Neuronal stem cell (in vitro differentiated cells): ENCODE measurements around the gene ZSCAN31.

ENCODE experiments used
- DNase-seq: peaks from one replicate; pipeline ENCODE4 v3.0.0-alpha.2; 2013; ENCODE audit warnings: low spot score
- H2AFZ ChIP-seq: one replicate; pipeline ENCODE4 v1.6.1; 2013; ENCODE audit warnings: mild to moderate bottlenecking, low read length, inconsistent platforms
- H2AK5ac ChIP-seq: 2 replicates; pipeline ENCODE4 v1.6.1; 2013; ENCODE audit warnings: low read depth, mild to moderate bottlenecking, inconsistent platforms, low read length, moderate library complexity, mixed read lengths
- H2BK120ac ChIP-seq: 2 replicates; pipeline ENCODE4 v1.6.1; 2013; ENCODE audit warnings: low read depth, mild to moderate bottlenecking, inconsistent platforms, low read length, moderate library complexity, mixed read lengths
- H2BK12ac ChIP-seq: one replicate; pipeline ENCODE4 v1.6.1; 2013; ENCODE audit warnings: low read length, inconsistent platforms
- H2BK15ac ChIP-seq: 2 replicates; pipeline ENCODE4 v1.6.1; 2013; ENCODE audit warnings: mild to moderate bottlenecking, low read length, inconsistent platforms, mixed read lengths
- H2BK5ac ChIP-seq: one replicate; pipeline ENCODE4 v1.6.1; 2013; ENCODE audit warnings: inconsistent platforms, mild to moderate bottlenecking, low read length, moderate library complexity
- H3K14ac ChIP-seq: one replicate; pipeline ENCODE4 v1.6.1; 2013; ENCODE audit warnings: low read length, inconsistent platforms
- H3K18ac ChIP-seq: 2 replicates; pipeline ENCODE4 v1.6.1; 2013; ENCODE audit warnings: low read length, inconsistent platforms
- H3K23ac ChIP-seq: 2 replicates; pipeline ENCODE4 v1.6.1; 2013; ENCODE audit warnings: low read depth, mild to moderate bottlenecking, mixed read lengths, low read length, inconsistent platforms; ENCODE audit not compliant: poor library complexity
- H3K27ac ChIP-seq: replicated peaks from 3 replicates; pipeline ENCODE4 v1.5.1; 2013; ENCODE audit warnings: low read length, inconsistent platforms
- H3K27me3 ChIP-seq, 3 experiments: 2 replicates each; pipeline ENCODE4 v1.6.1; 2013; ENCODE audit warnings: low read length in 3 of 3, mild to moderate bottlenecking in 2 of 3, inconsistent platforms in 1 of 3, low read depth in 1 of 3, mixed read lengths in 1 of 3, moderate library complexity in 1 of 3; ENCODE audit not compliant: control insufficient read depth in 3 of 3, insufficient read depth in 3 of 3
- H3K36me3 ChIP-seq, 2 donors: replicated peaks in 1 of 2; 2 replicates each; pipeline ENCODE4 v1.6.1; 2013; ENCODE audit warnings: low read length in 2 of 2; ENCODE audit not compliant: control insufficient read depth in 2 of 2, insufficient read depth in 2 of 2
- H3K4ac ChIP-seq: 2 replicates; pipeline ENCODE4 v1.6.1; 2013; ENCODE audit warnings: inconsistent platforms, mild to moderate bottlenecking, low read length, moderate library complexity
- H3K4me1 ChIP-seq, 2 donors: 1 replicate in 1 of 2; 2 replicates in 1 of 2; pipeline ENCODE4 v1.6.1; 2013; ENCODE audit warnings: low read length in 2 of 2, low read depth in 1 of 2; ENCODE audit not compliant: control insufficient read depth in 2 of 2, insufficient read depth in 1 of 2
- H3K4me2 ChIP-seq: one replicate; pipeline ENCODE4 v1.6.1; 2013; ENCODE audit warnings: mild to moderate bottlenecking, low read length, inconsistent platforms; ENCODE audit not compliant: insufficient read depth, poor library complexity, severe bottlenecking
- H3K4me3 ChIP-seq, 2 donors: 2 replicates each; pipeline ENCODE4 v1.5.1; 2013; ENCODE audit warnings: low read length in 2 of 2, mild to moderate bottlenecking in 2 of 2, inconsistent platforms in 1 of 2, moderate library complexity in 1 of 2
- H3K79me1 ChIP-seq: one replicate; pipeline ENCODE4 v1.6.1; 2013; ENCODE audit warnings: low read depth, mild to moderate bottlenecking, inconsistent platforms, low read length, moderate library complexity
- H3K9ac ChIP-seq: one replicate; pipeline ENCODE4 v1.6.1; 2013; ENCODE audit warnings: mild to moderate bottlenecking, low read depth, low read length, inconsistent platforms; ENCODE audit not compliant: poor library complexity
- H3K9me3 ChIP-seq, 2 donors: replicated peaks in 1 of 2; 2 replicates each; pipeline versions ENCODE3 to v1.6.1; 2013; ENCODE audit warnings: low read length in 2 of 2, mild to moderate bottlenecking in 2 of 2, inconsistent platforms in 1 of 2, low read depth in 1 of 2, mixed read lengths in 1 of 2, moderate library complexity in 1 of 2; ENCODE audit not compliant: control insufficient read depth in 2 of 2, insufficient read depth in 1 of 2
- H4K8ac ChIP-seq: one replicate; pipeline ENCODE4 v1.6.1; 2013; ENCODE audit warnings: low read depth, mild to moderate bottlenecking, inconsistent platforms, low read length, moderate library complexity
- H4K91ac ChIP-seq: one replicate; pipeline ENCODE4 v1.6.1; 2013; ENCODE audit warnings: low read length, low read depth, mild to moderate bottlenecking, inconsistent platforms; ENCODE audit not compliant: poor library complexity
- WGBS, 2 donors: extraction: QIAGEN DNeasy Blood & Tissue Kit; methylation state at CpG; one replicate each; pipeline ENCODE4 v1.1.7; 2013; ENCODE audit warnings: missing lambda C conversion rate in 2 of 2, mixed read lengths in 1 of 2; ENCODE audit not compliant: insufficient read length in 2 of 2, insufficient replicate concordance in 1 of 2; ENCODE audit errors: extremely low coverage in 2 of 2; 5-methylcytosine and 5-hydroxymethylcytosine counted together

ZSCAN31 gene

DNA sequence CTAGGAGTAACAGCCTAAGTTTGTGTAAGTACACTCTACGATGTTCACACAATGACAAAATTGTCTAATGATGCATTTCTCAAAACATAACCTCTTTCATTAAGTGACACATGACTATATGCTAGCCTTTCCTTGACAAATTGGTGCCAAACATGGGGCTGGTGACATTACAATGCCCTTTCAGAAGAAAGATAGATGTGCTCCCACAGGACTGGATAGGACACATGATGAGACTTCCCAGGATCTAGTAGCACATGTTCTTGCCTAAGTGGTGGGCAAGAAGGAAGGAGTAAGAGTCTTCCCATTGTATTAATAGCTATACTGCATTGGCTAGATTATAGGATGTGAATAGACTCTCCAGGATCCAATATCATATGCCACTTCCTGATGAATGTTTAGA lies 35.3 kb upstream of the ZSCAN31 start:
- no peak for DNase-seq
- H2AK5ac ChIP-seq = no peak overlapping the region
- no peaks in the 10 kb centered on the region for H3K79me1 ChIP-seq
- no peaks in the 10 kb centered on the region for H3K9me3 ChIP-seq
- no peak overlapping the region for H3K4ac ChIP-seq
- no peak overlapping the region for H3K9ac ChIP-seq
- no peak overlapping the region for H4K8ac ChIP-seq
- no peak overlapping the region for H2BK120ac ChIP-seq
- no peak overlapping the region for H3K4me2 ChIP-seq
- H3K4me1 ChIP-seq = no peaks in the 10 kb centered on the region
- no peak overlapping the region for H3K23ac ChIP-seq
- no peak overlapping the region for H3K14ac ChIP-seq
- no peaks in the 10 kb centered on the region for H3K27me3 ChIP-seq
- H2AFZ ChIP-seq = no peak overlapping the region
- H2BK15ac ChIP-seq = no peak overlapping the region
- no peak overlapping the region for H3K27ac ChIP-seq
- no peak overlapping the region for H2BK5ac ChIP-seq
- no peak overlapping the region for H2BK12ac ChIP-seq
- no peak overlapping the region for H3K4me3 ChIP-seq
- peaks cover 3 to 46% of the 10 kb centered on the region in 2 donors for H3K36me3 ChIP-seq
- no CpG with 5 or more reads among the region's 1 CpG for WGBS, 2 donors
- no peak overlapping the region for H4K91ac ChIP-seq
- H3K18ac ChIP-seq = no peak overlapping the region

GRCh38 chr6:28370440-28370839 lies 34.5 kb upstream of the ZSCAN31 start:
- H4K8ac ChIP-seq = no peak overlapping the region
- no peaks in the 10 kb centered on the region for H3K27me3 ChIP-seq
- no peak overlapping the region for H3K23ac ChIP-seq
- DNase-seq = no peak
- WGBS, 2 donors = no CpG with 5 or more reads among the region's 2 CpGs
- no peak overlapping the region for H3K9ac ChIP-seq
- no peak overlapping the region for H3K27ac ChIP-seq
- no peak overlapping the region for H3K18ac ChIP-seq
- no peak overlapping the region for H2BK120ac ChIP-seq
- H3K4ac ChIP-seq = no peak overlapping the region
- no peak overlapping the region for H2AFZ ChIP-seq
- H3K36me3 ChIP-seq = peaks cover 10 to 46% of the 10 kb centered on the region in 2 donors
- H3K4me1 ChIP-seq = no peaks in the 10 kb centered on the region
- H2BK12ac ChIP-seq = no peak overlapping the region
- no peaks in the 10 kb centered on the region for H3K9me3 ChIP-seq
- no peaks in the 10 kb centered on the region for H3K79me1 ChIP-seq
- H3K14ac ChIP-seq = no peak overlapping the region
- no peak overlapping the region for H3K4me2 ChIP-seq
- no peak overlapping the region for H4K91ac ChIP-seq
- H3K4me3 ChIP-seq = peak overlapping the region in 1 of 2 donors; percentile 33
- no peak overlapping the region for H2BK5ac ChIP-seq
- no peak overlapping the region for H2AK5ac ChIP-seq
- H2BK15ac ChIP-seq = no peak overlapping the region

GRCh38 chr6:28369463-28369862 lies 33.5 kb upstream of the ZSCAN31 start:
- Histone ChIP-seq H3K4me3 (no peak overlapping the region), H2BK12ac (no peak overlapping the region), H3K9ac (no peak overlapping the region), H2AFZ (no peak overlapping the region), H4K91ac (no peak overlapping the region), H3K18ac (no peak overlapping the region), H3K9me3 (no peaks in the 10 kb centered on the region), H4K8ac (no peak overlapping the region), H3K14ac (no peak overlapping the region), H2BK5ac (no peak overlapping the region), H2AK5ac (no peak overlapping the region), H3K27me3 (no peaks in the 10 kb centered on the region), H3K4ac (no peak overlapping the region), H3K79me1 (no peaks in the 10 kb centered on the region), H3K4me2 (no peak overlapping the region), H2BK120ac (no peak overlapping the region), H2BK15ac (no peak overlapping the region), H3K27ac (no peak overlapping the region), H3K23ac (no peak overlapping the region), H3K36me3 (peaks cover 15 to 46% of the 10 kb centered on the region in 2 donors), H3K4me1 (no peaks in the 10 kb centered on the region)
- WGBS, 2 donors = no CpG with 5 or more reads among the region's 3 CpGs
- DNase-seq = no peak

GRCh38 chr6:28368522-28368921 lies 32.6 kb upstream of the ZSCAN31 start:
- Histone ChIP-seq H4K91ac (no peak overlapping the region), H3K27me3 (no peaks in the 10 kb centered on the region), H2AK5ac (no peak overlapping the region), H2BK15ac (no peak overlapping the region), H2BK5ac (no peak overlapping the region), H3K9me3 (no peaks in the 10 kb centered on the region), H3K4me2 (no peak overlapping the region), H3K27ac (no peak overlapping the region), H3K4me3 (no peak overlapping the region), H3K4me1 (no peaks in the 10 kb centered on the region), H3K4ac (no peak overlapping the region), H4K8ac (no peak overlapping the region), H3K9ac (no peak overlapping the region), H2BK12ac (no peak overlapping the region), H3K14ac (no peak overlapping the region), H3K18ac (no peak overlapping the region), H3K36me3 (peaks cover 19 to 54% of the 10 kb centered on the region in 2 donors), H3K23ac (no peak overlapping the region), H2AFZ (no peak overlapping the region), H3K79me1 (no peaks in the 10 kb centered on the region), H2BK120ac (no peak overlapping the region)
- no peak for DNase-seq
- WGBS, 2 donors = no CpG with 5 or more reads among the region's 4 CpGs
